Breast epithelium (tissue), 3 donors: ENCODE data around the gene CCDC148.

ENCODE experiments used
- POLR2AphosphoS5 ChIP-seq, 3 donors: sonication (generic); formaldehyde crosslinking; IDR thresholded peaks; one replicate each; pipeline ENCODE4 v1.6.1; 2017; ENCODE audit warnings: antibody characterized with exemption in 3 of 3
- TF ChIP-seq, protein P1 (sequence below), 3 donors: fragments of 450-650 bp; IDR thresholded peaks; one replicate each; pipeline ENCODE4 v1.5.1; 2016 to 2017; ENCODE audit warnings: antibody characterized with exemption in 3 of 3, mild to moderate bottlenecking in 3 of 3, moderate library complexity in 3 of 3

DNA sequence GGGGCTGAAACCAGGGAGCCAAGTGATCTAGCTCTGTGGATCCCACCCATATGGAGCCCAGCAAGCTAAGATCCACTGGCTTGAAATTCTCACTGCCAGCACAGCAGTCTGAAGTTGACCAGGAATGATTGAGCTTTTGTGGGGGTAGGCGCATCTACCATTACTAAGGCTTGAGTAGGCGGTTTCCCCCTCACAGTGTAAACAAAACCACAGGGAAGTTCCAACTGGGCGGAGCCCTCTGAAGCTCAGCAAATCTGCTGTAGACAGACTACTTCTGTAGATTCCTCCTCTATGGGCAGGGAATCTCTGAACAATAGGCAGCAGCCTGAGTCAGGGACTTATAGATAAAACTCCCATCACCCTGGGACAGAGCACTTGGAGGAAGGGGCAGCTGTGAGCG is 96.7 kb downstream of the CCDC148 start:
- TF ChIP-seq, protein P1, sequence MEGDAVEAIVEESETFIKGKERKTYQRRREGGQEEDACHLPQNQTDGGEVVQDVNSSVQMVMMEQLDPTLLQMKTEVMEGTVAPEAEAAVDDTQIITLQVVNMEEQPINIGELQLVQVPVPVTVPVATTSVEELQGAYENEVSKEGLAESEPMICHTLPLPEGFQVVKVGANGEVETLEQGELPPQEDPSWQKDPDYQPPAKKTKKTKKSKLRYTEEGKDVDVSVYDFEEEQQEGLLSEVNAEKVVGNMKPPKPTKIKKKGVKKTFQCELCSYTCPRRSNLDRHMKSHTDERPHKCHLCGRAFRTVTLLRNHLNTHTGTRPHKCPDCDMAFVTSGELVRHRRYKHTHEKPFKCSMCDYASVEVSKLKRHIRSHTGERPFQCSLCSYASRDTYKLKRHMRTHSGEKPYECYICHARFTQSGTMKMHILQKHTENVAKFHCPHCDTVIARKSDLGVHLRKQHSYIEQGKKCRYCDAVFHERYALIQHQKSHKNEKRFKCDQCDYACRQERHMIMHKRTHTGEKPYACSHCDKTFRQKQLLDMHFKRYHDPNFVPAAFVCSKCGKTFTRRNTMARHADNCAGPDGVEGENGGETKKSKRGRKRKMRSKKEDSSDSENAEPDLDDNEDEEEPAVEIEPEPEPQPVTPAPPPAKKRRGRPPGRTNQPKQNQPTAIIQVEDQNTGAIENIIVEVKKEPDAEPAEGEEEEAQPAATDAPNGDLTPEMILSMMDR (IDR thresholded peaks at IDR 0.05): no peak
- TF ChIP-seq POLR2AphosphoS5 (IDR thresholded peaks at IDR 0.05): no peak
